Thyroid gland (tissue), 4 donors: ENCODE data around the gene OTOS. TPM values are rescaled to one million over a fixed set of nuclear protein-coding genes. Genes with fewer than 3 reads are reported as not detected.

Experiments
- DNase-seq, 2 donors: peaks; one replicate each; pipeline ENCODE4 v3.0.0-alpha.2; 2019
- H3K27ac ChIP-seq, 3 donors: fragments of 200-600 bp; sonication (generic); 1 replicate in 2 of 3; 2 replicates in 1 of 3; pipeline ENCODE4 v1.5.1; 2016 to 2019; ENCODE audit warnings: mild to moderate bottlenecking in 1 of 3, moderate library complexity in 1 of 3
- H3K27me3 ChIP-seq: fragments of 200-600 bp; sonication (generic); one replicate; pipeline ENCODE4 v1.5.1; 2019
- H3K36me3 ChIP-seq, 2 donors: fragments of 200-600 bp; sonication (generic); one replicate each; pipeline ENCODE4 v1.5.1; 2016 to 2019
- H3K4me1 ChIP-seq, 2 donors: fragments of 200-600 bp; sonication (generic); one replicate each; pipeline ENCODE4 v1.5.1; 2017 to 2019
- H3K4me3 ChIP-seq, 3 donors: fragments of 200-600 bp; sonication (generic); replicated peaks in 1 of 3; 1 replicate in 2 of 3; 2 replicates in 1 of 3; pipeline ENCODE4 v1.5.1; 2016; ENCODE audit warnings: mild to moderate bottlenecking in 1 of 3
- H3K9me3 ChIP-seq: fragments of 200-600 bp; sonication (generic); one replicate; pipeline ENCODE4 v1.5.1; 2017
- CTCF ChIP-seq, 6 experiments: fragments of 200-600 bp in 3 of 6; fragments of 450-650 bp in 3 of 6; sonication (generic) in 3 of 6; IDR thresholded peaks; one replicate each; pipeline ENCODE4 v1.5.1; 2016 to 2019; ENCODE audit warnings: antibody characterized with exemption in 6 of 6, mild to moderate bottlenecking in 2 of 6, inconsistent platforms in 1 of 6, moderate library complexity in 1 of 6
- POLR2A ChIP-seq, 2 donors: fragments of 450-650 bp; IDR thresholded peaks; one replicate each; pipeline ENCODE4 v1.6.1; 2017; ENCODE audit warnings: antibody characterized with exemption in 2 of 2, mild to moderate bottlenecking in 2 of 2, moderate library complexity in 1 of 2
- whole genome bisulfite sequencing, 2 donors: methylation state at CpG; one replicate each; pipeline ENCODE4 v1.1.5; 2017; 5-methylcytosine and 5-hydroxymethylcytosine counted together
- intact Hi-C: fragments of 100-400 bp; cut with DNase I; formaldehyde crosslinking; loops from one replicate; pipeline ENCODE4 v1.15.1; 2023
- total RNA-seq, 4 donors: library from RNA; depleted of rRNA; stranded (reverse); fragments of >200 nt; gene quantifications; one replicate each; pipeline ENCODE4 v1.2.3, GENCODE V29; 2016

The OTOS gene
- total RNA-seq, 4 donors from 2014 or later: 4.3 to 62.8 (median 22.1) TPM

GRCh38 chr2:240134956-240135520 lies 5.4 kb downstream of the OTOS start:
- WGBS, 2 donors: 77 to 79% methylated on average over 15 of the region's 15 CpGs
- TF ChIP-seq CTCF (IDR thresholded peaks at IDR 0.05) (no peak), POLR2A (IDR thresholded peaks at IDR 0.05) (no peak)
- H3K36me3 ChIP-seq: peaks cover 23 to 33% of the 10 kb centered on the region in 2 donors
- H3K4me1 ChIP-seq: peaks cover 18 to 37% of the 10 kb centered on the region in 2 donors
- intact Hi-C loops: no loop called here
- no peak for DNase-seq
- peak overlapping the region in 1 of 3 donors; percentile 96 for H3K4me3 ChIP-seq
- H3K27ac ChIP-seq: peak overlapping the region in 1 of 3 donors; percentile 69
- H3K9me3 ChIP-seq: no peaks in the 10 kb centered on the region
- no peaks in the 10 kb centered on the region for H3K27me3 ChIP-seq

GRCh38 chr2:240134466-240134865 lies 6.0 kb downstream of the OTOS start:
- DNase-seq: no peak
- no peaks in the 10 kb centered on the region for H3K27me3 ChIP-seq
- no peak overlapping the region for H3K4me3 ChIP-seq
- WGBS, 2 donors: 81 to 89% methylated on average over 6 of the region's 6 CpGs
- H3K9me3 ChIP-seq: no peaks in the 10 kb centered on the region
- TF ChIP-seq POLR2A (IDR thresholded peaks at IDR 0.05): no peak
- TF ChIP-seq CTCF (IDR thresholded peaks at IDR 0.05): no peak
- no peak overlapping the region for H3K27ac ChIP-seq
- H3K36me3 ChIP-seq: peaks cover 28 to 38% of the 10 kb centered on the region in 2 donors
- intact Hi-C loops: no loop called here
- peaks cover 13 to 32% of the 10 kb centered on the region in 2 donors for H3K4me1 ChIP-seq

DNA sequence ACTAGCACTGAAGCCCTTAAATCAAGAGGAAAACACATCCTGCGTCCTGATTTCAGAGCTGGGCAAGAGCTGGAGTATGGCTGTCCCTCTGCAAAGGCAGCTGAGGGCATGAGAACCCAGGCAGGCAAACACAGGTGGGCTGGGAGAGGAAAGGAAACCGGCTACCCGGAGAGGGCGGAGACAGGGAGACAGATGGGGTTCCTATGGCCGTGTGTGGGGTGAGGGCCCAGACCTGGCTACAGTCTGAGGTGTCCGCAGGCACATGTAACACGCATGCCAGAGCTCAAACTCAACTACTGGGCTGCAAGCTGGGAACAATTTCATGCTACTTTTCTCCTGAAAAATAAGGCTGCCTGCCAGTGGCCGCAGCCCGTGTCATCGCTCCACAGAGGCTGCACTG lies 7.1 kb downstream of the OTOS start:
- WGBS, 2 donors: 93 to 95% methylated on average over 10 of the region's 10 CpGs

GRCh38 chr2:240132651-240132980 lies 7.8 kb downstream of the OTOS start:
- no peaks in the 10 kb centered on the region for H3K27me3 ChIP-seq
- peaks cover 11 to 19% of the 10 kb centered on the region in 2 donors for H3K4me1 ChIP-seq
- no peak for DNase-seq
- H3K9me3 ChIP-seq: no peaks in the 10 kb centered on the region
- WGBS, 2 donors: 94 to 100% methylated on average over 5 of the region's 5 CpGs
- TF ChIP-seq POLR2A (IDR thresholded peaks at IDR 0.05) (no peak), CTCF (IDR thresholded peaks at IDR 0.05) (no peak)
- peaks cover 35 to 42% of the 10 kb centered on the region in 2 donors for H3K36me3 ChIP-seq
- intact Hi-C loops: no loop called here
- H3K4me3 ChIP-seq: no peak overlapping the region
- H3K27ac ChIP-seq: no peak overlapping the region

More for the DNA sequence above, 7.1 kb downstream of the OTOS start:
- Histone ChIP-seq H3K4me3 (no peak overlapping the region), H3K27ac (no peak overlapping the region), H3K4me1 (peaks cover 11 to 21% of the 10 kb centered on the region in 2 donors), H3K9me3 (no peaks in the 10 kb centered on the region), H3K27me3 (no peaks in the 10 kb centered on the region), H3K36me3 (peaks cover 35 to 42% of the 10 kb centered on the region in 2 donors)
- TF ChIP-seq POLR2A (IDR thresholded peaks at IDR 0.05) (no peak), CTCF (IDR thresholded peaks at IDR 0.05) (no peak)
- DNase-seq: no peak
- intact Hi-C loops: no loop called here

- Histone ChIP-seq H3K27me3 (no peaks in the 10 kb centered on the region), H3K36me3 (peaks cover 35 to 42% of the 10 kb centered on the region in 2 donors), H3K4me3 (no peak overlapping the region), H3K4me1 (peaks cover 11 to 19% of the 10 kb centered on the region in 2 donors), H3K9me3 (no peaks in the 10 kb centered on the region), H3K27ac (no peak overlapping the region)
- 94 to 96% methylated on average over 11 to 22 of the region's 22 CpGs for WGBS, 2 donors
- TF ChIP-seq CTCF (IDR thresholded peaks at IDR 0.05): no peak
- no peak for TF ChIP-seq POLR2A (IDR thresholded peaks at IDR 0.05)
- intact Hi-C loops: no loop called here
- no peak for DNase-seq
Measured at GRCh38 chr2:240131941-240132650, 8.4 kb downstream of the OTOS start.
